GM18867 (cell line): ENCODE measurements around the gene ZNF202.
"Not testable (repeated sequence)": the region's sequence is repeated elsewhere in the genome, so short reads cannot be mapped to it uniquely, and the experiment has no call there.

Experiments
- ATAC-seq: cut with Tn5 transposase; IDR thresholded peaks from one replicate; pipeline ENCODE4 v1.9.1; 2021; ENCODE audit warnings: mild to moderate bottlenecking, moderate library complexity; ENCODE audit not compliant: unreplicated experiment

ZNF202 gene

GRCh38 chr11:123741159-123742030 is at the start of gene ZNF202:
ZNF202 (minus strand) TSS chr11:123741660; CDS start chr11:123730888, 10,772 bp downstream.
- ATAC-seq: peak; percentile 99

GRCh38 chr11:123783536-123783935 is 42.1 kb upstream of the ZNF202 start:
- no peak for ATAC-seq

- no peak for ATAC-seq
Observed at GRCh38 chr11:123778511-123778910, 37.1 kb upstream of the ZNF202 start.

- no peak for ATAC-seq
Observed at GRCh38 chr11:123775715-123776549, 34.5 kb upstream of the ZNF202 start.

GRCh38 chr11:123775289-123775688 is 33.8 kb upstream of the ZNF202 start:
- no peak for ATAC-seq

GRCh38 chr11:123773959-123774358 is 32.5 kb upstream of the ZNF202 start:
- no peak for ATAC-seq

- no peak for ATAC-seq
Observed at GRCh38 chr11:123773026-123773425, 31.6 kb upstream of the ZNF202 start.

- no peak for ATAC-seq
Observed at GRCh38 chr11:123771664-123772063, 30.2 kb upstream of the ZNF202 start.

GRCh38 chr11:123770712-123771111 is 29.3 kb upstream of the ZNF202 start:
- no peak for ATAC-seq

- ATAC-seq: no peak
Observed at GRCh38 chr11:123765601-123766000, 24.1 kb upstream of the ZNF202 start.

- ATAC-seq: no peak
Observed at GRCh38 chr11:123762422-123762821, 21.0 kb upstream of the ZNF202 start.

GRCh38 chr11:123760894-123761293 is 19.4 kb upstream of the ZNF202 start:
- ATAC-seq: no peak

GRCh38 chr11:123757976-123758375 is 16.5 kb upstream of the ZNF202 start:
- no peak for ATAC-seq

GRCh38 chr11:123755813-123756212 is 14.4 kb upstream of the ZNF202 start:
- ATAC-seq: no peak

- no peak for ATAC-seq
Observed at GRCh38 chr11:123755344-123755743, 13.9 kb upstream of the ZNF202 start.

GRCh38 chr11:123754101-123754568 is 12.7 kb upstream of the ZNF202 start, which contains the start of gene OR6X1:
OR6X1 (minus strand) TSS chr11:123754518; CDS start chr11:123754518, 0 bp downstream.
- no peak for ATAC-seq

- ATAC-seq: peak; percentile 47
Observed at GRCh38 chr11:123753110-123753509, 11.7 kb upstream of the ZNF202 start.

GRCh38 chr11:123751781-123752180 is 10.3 kb upstream of the ZNF202 start:
- ATAC-seq: no peak

- ATAC-seq: not testable (repeated sequence)
Observed at GRCh38 chr11:123748349-123748748, 6.9 kb upstream of the ZNF202 start.

- ATAC-seq: no peak
Observed at GRCh38 chr11:123745764-123746451, 4.4 kb upstream of the ZNF202 start.

GRCh38 chr11:123742724-123743120 is 1.3 kb upstream of the ZNF202 start:
- no peak for ATAC-seq
